ENCODE measurements around the gene NCOR2. TPM values are rescaled to one million over a fixed set of nuclear protein-coding genes. Genes with fewer than 3 reads are reported as not detected.

The NCOR2 gene
- total and polyA plus RNA-seq, 4 donors: 39.1 to 248 (median 124) TPM

- Histone ChIP-seq H3K27me3 (ENCODE audit: control insufficient read depth in 1 of 2, insufficient read depth in 2 of 2, low read length in 1 of 2) (no peaks in the 10 kb centered on the region), H3K4me1 (ENCODE audit: control insufficient read depth in 1 of 2, insufficient read depth in 2 of 2, low read length in 2 of 2) (no peaks in the 10 kb centered on the region), H3K4me3 (ENCODE audit: low read length in 2 of 2) (no peak overlapping the region), H3K36me3 (ENCODE audit: control insufficient read depth in 1 of 2, insufficient read depth in 2 of 2, low read length in 1 of 2) (no peaks in the 10 kb centered on the region), H3K9me3 (ENCODE audit: control insufficient read depth, low read length) (no peaks in the 10 kb centered on the region), H3K27ac (ENCODE audit: low read depth in 1 of 2, low read length in 2 of 2) (no peak overlapping the region)
- intact Hi-C loops (cut with DNase I): no loop called here
- peak; percentile 34 to 54 for DNase-seq
- 86 to 91% methylated on average over 12 of the region's 12 CpGs for WGBS, 2 donors
- no peak for ATAC-seq (ENCODE audit: low FRiP score)
Observed at GRCh38 chr12:124559182-124560017, 8.0 kb downstream of the NCOR2 start.

- WGBS, 2 donors: 81 to 90% methylated on average over 8 of the region's 8 CpGs
- no peaks in the 10 kb centered on the region for H3K4me1 ChIP-seq (ENCODE audit: control insufficient read depth in 1 of 2, insufficient read depth in 2 of 2, low read length in 2 of 2)
- H3K27me3 ChIP-seq (ENCODE audit: control insufficient read depth in 1 of 2, insufficient read depth in 2 of 2, low read length in 1 of 2): no peaks in the 10 kb centered on the region
- H3K4me3 ChIP-seq (ENCODE audit: low read length in 2 of 2): no peak overlapping the region
- no peaks in the 10 kb centered on the region for H3K9me3 ChIP-seq (ENCODE audit: control insufficient read depth, low read length)
- ATAC-seq (ENCODE audit: low FRiP score) (no peak), DNase-seq (peak; percentile 32 to 55)
- H3K36me3 ChIP-seq (ENCODE audit: control insufficient read depth in 1 of 2, insufficient read depth in 2 of 2, low read length in 1 of 2): no peaks in the 10 kb centered on the region
- no peak overlapping the region for H3K27ac ChIP-seq (ENCODE audit: low read depth in 1 of 2, low read length in 2 of 2)
- intact Hi-C loops (cut with DNase I): no loop called here
Observed at GRCh38 chr12:124558313-124558712, 9.1 kb downstream of the NCOR2 start.

GRCh38 chr12:124557518-124558223 is 9.7 kb downstream of the NCOR2 start:
- H3K36me3 ChIP-seq (ENCODE audit: control insufficient read depth in 1 of 2, insufficient read depth in 2 of 2, low read length in 1 of 2): no peaks in the 10 kb centered on the region
- H3K27me3 ChIP-seq (ENCODE audit: control insufficient read depth in 1 of 2, insufficient read depth in 2 of 2, low read length in 1 of 2): no peaks in the 10 kb centered on the region
- no peaks in the 10 kb centered on the region for H3K9me3 ChIP-seq (ENCODE audit: control insufficient read depth, low read length)
- ATAC-seq (ENCODE audit: low FRiP score): no peak
- no peaks in the 10 kb centered on the region for H3K4me1 ChIP-seq (ENCODE audit: control insufficient read depth in 1 of 2, insufficient read depth in 2 of 2, low read length in 2 of 2)
- WGBS, 2 donors: 53 to 59% methylated on average over 15 of the region's 15 CpGs
- intact Hi-C loops (cut with DNase I): no loop called here
- DNase-seq: peak in 1 of 2 donors; percentile 41
- no peak overlapping the region for H3K27ac ChIP-seq (ENCODE audit: low read depth in 1 of 2, low read length in 2 of 2)
- H3K4me3 ChIP-seq (ENCODE audit: low read length in 2 of 2): no peak overlapping the region

- 73 to 76% methylated on average over 22 of the region's 22 CpGs for WGBS, 2 donors
Observed at GRCh38 chr12:124556896-124557501, 10.4 kb downstream of the NCOR2 start.

GRCh38 chr12:124556074-124556466 is 11.3 kb downstream of the NCOR2 start:
- peak in 1 of 2 donors; percentile 40 for DNase-seq
- no peak overlapping the region for H3K27ac ChIP-seq (ENCODE audit: low read depth in 1 of 2, low read length in 2 of 2)
- 82 to 84% methylated on average over 9 of the region's 9 CpGs for WGBS, 2 donors
- no peaks in the 10 kb centered on the region for H3K27me3 ChIP-seq (ENCODE audit: control insufficient read depth in 1 of 2, insufficient read depth in 2 of 2, low read length in 1 of 2)
- no peaks in the 10 kb centered on the region for H3K4me1 ChIP-seq (ENCODE audit: control insufficient read depth in 1 of 2, insufficient read depth in 2 of 2, low read length in 2 of 2)
- ATAC-seq (ENCODE audit: low FRiP score): no peak
- H3K36me3 ChIP-seq (ENCODE audit: control insufficient read depth in 1 of 2, insufficient read depth in 2 of 2, low read length in 1 of 2): no peaks in the 10 kb centered on the region
- intact Hi-C loops (cut with DNase I): no loop called here
- no peak overlapping the region for H3K4me3 ChIP-seq (ENCODE audit: low read length in 2 of 2)
- H3K9me3 ChIP-seq (ENCODE audit: control insufficient read depth, low read length): no peaks in the 10 kb centered on the region

More at GRCh38 chr12:124556896-124557501, 10.4 kb downstream of the NCOR2 start:
- ATAC-seq (ENCODE audit: low FRiP score): no peak
- H3K36me3 ChIP-seq (ENCODE audit: control insufficient read depth in 1 of 2, insufficient read depth in 2 of 2, low read length in 1 of 2): no peaks in the 10 kb centered on the region
- H3K4me1 ChIP-seq (ENCODE audit: control insufficient read depth in 1 of 2, insufficient read depth in 2 of 2, low read length in 2 of 2): no peaks in the 10 kb centered on the region
- no peak overlapping the region for H3K4me3 ChIP-seq (ENCODE audit: low read length in 2 of 2)
- no peaks in the 10 kb centered on the region for H3K9me3 ChIP-seq (ENCODE audit: control insufficient read depth, low read length)
- no peaks in the 10 kb centered on the region for H3K27me3 ChIP-seq (ENCODE audit: control insufficient read depth in 1 of 2, insufficient read depth in 2 of 2, low read length in 1 of 2)
- no peak overlapping the region for H3K27ac ChIP-seq (ENCODE audit: low read depth in 1 of 2, low read length in 2 of 2)
- intact Hi-C loops (cut with DNase I): no loop called here
- DNase-seq: peak in 1 of 2 donors; percentile 35

GRCh38 chr12:124555168-124556073 is 12.0 kb downstream of the NCOR2 start:
- intact Hi-C loops (cut with DNase I): no loop called here
- ATAC-seq (ENCODE audit: low FRiP score): no peak
- WGBS, 2 donors: 75 to 77% methylated on average over 28 of the region's 28 CpGs
- Histone ChIP-seq H3K27ac (ENCODE audit: low read depth in 1 of 2, low read length in 2 of 2) (no peak overlapping the region), H3K36me3 (ENCODE audit: control insufficient read depth in 1 of 2, insufficient read depth in 2 of 2, low read length in 1 of 2) (no peaks in the 10 kb centered on the region), H3K9me3 (ENCODE audit: control insufficient read depth, low read length) (no peaks in the 10 kb centered on the region), H3K4me3 (ENCODE audit: low read length in 2 of 2) (no peak overlapping the region), H3K4me1 (ENCODE audit: control insufficient read depth in 1 of 2, insufficient read depth in 2 of 2, low read length in 2 of 2) (no peaks in the 10 kb centered on the region), H3K27me3 (ENCODE audit: control insufficient read depth in 1 of 2, insufficient read depth in 2 of 2, low read length in 1 of 2) (no peaks in the 10 kb centered on the region)
- DNase-seq: peak; percentile 44 to 69

- no peaks in the 10 kb centered on the region for H3K4me1 ChIP-seq (ENCODE audit: control insufficient read depth in 1 of 2, insufficient read depth in 2 of 2, low read length in 2 of 2)
Observed at GRCh38 chr12:124554429-124555029, 12.9 kb downstream of the NCOR2 start.

More at GRCh38 chr12:124554429-124555029, 12.9 kb downstream of the NCOR2 start:
- no peaks in the 10 kb centered on the region for H3K9me3 ChIP-seq (ENCODE audit: control insufficient read depth, low read length)
- intact Hi-C loops (cut with DNase I): no loop called here
- no peak overlapping the region for H3K4me3 ChIP-seq (ENCODE audit: low read length in 2 of 2)
- DNase-seq: peak in 1 of 2 donors; percentile 54
- no peak overlapping the region for H3K27ac ChIP-seq (ENCODE audit: low read depth in 1 of 2, low read length in 2 of 2)
- no peak for ATAC-seq (ENCODE audit: low FRiP score)
- 39 to 40% methylated on average over 26 of the region's 26 CpGs for WGBS, 2 donors
- H3K27me3 ChIP-seq (ENCODE audit: control insufficient read depth in 1 of 2, insufficient read depth in 2 of 2, low read length in 1 of 2): no peaks in the 10 kb centered on the region
- H3K36me3 ChIP-seq (ENCODE audit: control insufficient read depth in 1 of 2, insufficient read depth in 2 of 2, low read length in 1 of 2): no peaks in the 10 kb centered on the region

Measured in aorta (tissue), 5 donors.